Neural cell (in vitro differentiated cells): ENCODE data around the gene TRMT1.

Experiments used
- CTCF ChIP-seq: fragments of 450-650 bp; IDR thresholded peaks from 2 replicates; pipeline ENCODE4 v1.5.1; 2014; ENCODE audit warnings: antibody characterized with exemption, mild to moderate bottlenecking, moderate library complexity; ENCODE audit not compliant: poor library complexity, severe bottlenecking
- EP300 ChIP-seq: fragments of 450-650 bp; conservative IDR thresholded peaks from 2 replicates; pipeline ENCODE4 v1.6.1; 2014; ENCODE audit warnings: antibody characterized with exemption, mild to moderate bottlenecking, moderate library complexity; ENCODE audit not compliant: poor library complexity, severe bottlenecking
- EZH2 ChIP-seq: fragments of 200-600, 300-800 bp; shearing (Covaris generic), sonication (generic); IDR thresholded peaks from 2 replicates; pipeline ENCODE4 v1.6.1; 2014; ENCODE audit warnings: antibody characterized with exemption, low read length, borderline replicate concordance, mild to moderate bottlenecking; ENCODE audit not compliant: insufficient read depth, poor library complexity, severe bottlenecking
- MXI1 ChIP-seq: fragments of 450-650 bp; conservative IDR thresholded peaks from 2 replicates; pipeline ENCODE4 v1.6.1; 2014; ENCODE audit warnings: antibody characterized with exemption, mild to moderate bottlenecking; ENCODE audit not compliant: poor library complexity, severe bottlenecking
- POLR2AphosphoS5 ChIP-seq: IDR thresholded peaks from 2 replicates; pipeline ENCODE4 v1.6.1; 2012
- RAD21 ChIP-seq: fragments of 450-650 bp; conservative IDR thresholded peaks from 2 replicates; pipeline ENCODE4 v1.6.1; 2014; ENCODE audit warnings: antibody characterized with exemption, mild to moderate bottlenecking, moderate library complexity
- TAF1 ChIP-seq: IDR thresholded peaks from 2 replicates; pipeline ENCODE4 v1.6.1; 2012; ENCODE audit warnings: low read depth
- TF ChIP-seq, protein P1 (sequence below): IDR thresholded peaks from 2 replicates; pipeline ENCODE4 v1.6.1; 2012; ENCODE audit warnings: borderline replicate concordance

GRCh38 chr19:13104848-13105711 lies 11.5 kb downstream of the TRMT1 start:
- TF ChIP-seq POLR2AphosphoS5, result no peak
- TF ChIP-seq CTCF, result no peak
- TF ChIP-seq EZH2, result no peak
- no peak for TF ChIP-seq TAF1
- TF ChIP-seq, protein P1, sequence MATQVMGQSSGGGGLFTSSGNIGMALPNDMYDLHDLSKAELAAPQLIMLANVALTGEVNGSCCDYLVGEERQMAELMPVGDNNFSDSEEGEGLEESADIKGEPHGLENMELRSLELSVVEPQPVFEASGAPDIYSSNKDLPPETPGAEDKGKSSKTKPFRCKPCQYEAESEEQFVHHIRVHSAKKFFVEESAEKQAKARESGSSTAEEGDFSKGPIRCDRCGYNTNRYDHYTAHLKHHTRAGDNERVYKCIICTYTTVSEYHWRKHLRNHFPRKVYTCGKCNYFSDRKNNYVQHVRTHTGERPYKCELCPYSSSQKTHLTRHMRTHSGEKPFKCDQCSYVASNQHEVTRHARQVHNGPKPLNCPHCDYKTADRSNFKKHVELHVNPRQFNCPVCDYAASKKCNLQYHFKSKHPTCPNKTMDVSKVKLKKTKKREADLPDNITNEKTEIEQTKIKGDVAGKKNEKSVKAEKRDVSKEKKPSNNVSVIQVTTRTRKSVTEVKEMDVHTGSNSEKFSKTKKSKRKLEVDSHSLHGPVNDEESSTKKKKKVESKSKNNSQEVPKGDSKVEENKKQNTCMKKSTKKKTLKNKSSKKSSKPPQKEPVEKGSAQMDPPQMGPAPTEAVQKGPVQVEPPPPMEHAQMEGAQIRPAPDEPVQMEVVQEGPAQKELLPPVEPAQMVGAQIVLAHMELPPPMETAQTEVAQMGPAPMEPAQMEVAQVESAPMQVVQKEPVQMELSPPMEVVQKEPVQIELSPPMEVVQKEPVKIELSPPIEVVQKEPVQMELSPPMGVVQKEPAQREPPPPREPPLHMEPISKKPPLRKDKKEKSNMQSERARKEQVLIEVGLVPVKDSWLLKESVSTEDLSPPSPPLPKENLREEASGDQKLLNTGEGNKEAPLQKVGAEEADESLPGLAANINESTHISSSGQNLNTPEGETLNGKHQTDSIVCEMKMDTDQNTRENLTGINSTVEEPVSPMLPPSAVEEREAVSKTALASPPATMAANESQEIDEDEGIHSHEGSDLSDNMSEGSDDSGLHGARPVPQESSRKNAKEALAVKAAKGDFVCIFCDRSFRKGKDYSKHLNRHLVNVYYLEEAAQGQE, result no peak
- no peak for TF ChIP-seq EP300
- no peak for TF ChIP-seq RAD21
- TF ChIP-seq MXI1, result no peak
